ENCODE measurements around the gene SHISA9.

DNA sequence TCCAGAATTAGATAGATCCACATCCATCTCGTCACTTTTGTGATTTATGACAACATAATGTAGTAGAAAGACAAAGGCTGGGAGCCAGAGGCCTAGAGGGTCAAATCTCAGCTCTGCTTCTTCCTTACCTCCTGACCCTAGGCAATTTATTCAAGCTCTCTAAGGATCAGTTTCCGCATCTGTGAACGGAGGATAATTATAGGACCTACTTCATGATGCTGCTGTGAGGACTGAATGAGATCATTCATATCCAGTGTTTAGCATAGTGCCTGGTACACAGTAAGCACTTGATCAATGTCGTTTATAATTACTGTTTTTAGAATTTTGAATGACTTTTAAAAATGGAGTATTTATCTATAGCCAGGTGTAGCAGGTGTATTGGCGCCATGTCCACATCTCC is 128.4 kb downstream of the SHISA9 start:
- TF ChIP-seq, protein P1, sequence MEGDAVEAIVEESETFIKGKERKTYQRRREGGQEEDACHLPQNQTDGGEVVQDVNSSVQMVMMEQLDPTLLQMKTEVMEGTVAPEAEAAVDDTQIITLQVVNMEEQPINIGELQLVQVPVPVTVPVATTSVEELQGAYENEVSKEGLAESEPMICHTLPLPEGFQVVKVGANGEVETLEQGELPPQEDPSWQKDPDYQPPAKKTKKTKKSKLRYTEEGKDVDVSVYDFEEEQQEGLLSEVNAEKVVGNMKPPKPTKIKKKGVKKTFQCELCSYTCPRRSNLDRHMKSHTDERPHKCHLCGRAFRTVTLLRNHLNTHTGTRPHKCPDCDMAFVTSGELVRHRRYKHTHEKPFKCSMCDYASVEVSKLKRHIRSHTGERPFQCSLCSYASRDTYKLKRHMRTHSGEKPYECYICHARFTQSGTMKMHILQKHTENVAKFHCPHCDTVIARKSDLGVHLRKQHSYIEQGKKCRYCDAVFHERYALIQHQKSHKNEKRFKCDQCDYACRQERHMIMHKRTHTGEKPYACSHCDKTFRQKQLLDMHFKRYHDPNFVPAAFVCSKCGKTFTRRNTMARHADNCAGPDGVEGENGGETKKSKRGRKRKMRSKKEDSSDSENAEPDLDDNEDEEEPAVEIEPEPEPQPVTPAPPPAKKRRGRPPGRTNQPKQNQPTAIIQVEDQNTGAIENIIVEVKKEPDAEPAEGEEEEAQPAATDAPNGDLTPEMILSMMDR (IDR thresholded peaks at IDR 0.05; ENCODE audit: low read depth, low read length), result no peak
- no peak for TF ChIP-seq EZH2phosphoT487 (IDR thresholded peaks at IDR 0.05; ENCODE audit: low read depth)
